Lung (tissue), 12 donors: ENCODE data around the gene TRPM2. TPM values are rescaled to one million over a fixed set of nuclear protein-coding genes. Genes with fewer than 3 reads are reported as not detected.

Experiments
- ATAC-seq: fragments of 200-7000 bp; cut with Tn5 transposase; one replicate; pipeline ENCODE4 v1.9.1; 2020; ENCODE audit warnings: moderate number of reproducible peaks; ENCODE audit not compliant: insufficient read depth, low FRiP score
- DNase-seq, 3 donors: peaks; one replicate each; pipeline ENCODE4 v3.0.0-alpha.2; 2013 to 2017
- H3K27ac ChIP-seq, 2 donors: one replicate each; pipeline ENCODE4 v1.5.1; 2013; ENCODE audit warnings: mild to moderate bottlenecking in 2 of 2, moderate library complexity in 2 of 2, control low read depth in 1 of 2, inconsistent platforms in 1 of 2, low read depth in 1 of 2, low read length in 1 of 2
- H3K27me3 ChIP-seq, 3 donors: one replicate each; pipeline ENCODE4 v1.5.1; 2013; ENCODE audit warnings: low read length in 2 of 3; ENCODE audit not compliant: control insufficient read depth in 3 of 3, insufficient read depth in 3 of 3
- H3K36me3 ChIP-seq, 4 donors: one replicate each; pipeline ENCODE4 v1.5.1; 2013; ENCODE audit warnings: low read length in 4 of 4, mild to moderate bottlenecking in 1 of 4, moderate library complexity in 1 of 4; ENCODE audit not compliant: control insufficient read depth in 4 of 4, insufficient read depth in 4 of 4
- H3K4me1 ChIP-seq, 5 donors: one replicate each; pipeline ENCODE4 v1.5.1; 2013; ENCODE audit warnings: low read length in 5 of 5, mild to moderate bottlenecking in 2 of 5, moderate library complexity in 1 of 5; ENCODE audit not compliant: control insufficient read depth in 5 of 5, insufficient read depth in 5 of 5
- H3K4me3 ChIP-seq: one replicate; pipeline ENCODE4 v1.5.1; 2013; ENCODE audit warnings: mild to moderate bottlenecking, control low read depth, moderate library complexity
- H3K9ac ChIP-seq, 2 donors: one replicate each; pipeline ENCODE4 v1.5.1; 2013; ENCODE audit warnings: low read length in 2 of 2, control low read depth in 1 of 2; ENCODE audit not compliant: insufficient read depth in 1 of 2
- H3K9me3 ChIP-seq, 4 donors: one replicate each; pipeline ENCODE4 v1.5.1; 2013; ENCODE audit warnings: low read length in 3 of 4, mild to moderate bottlenecking in 1 of 4, moderate library complexity in 1 of 4; ENCODE audit not compliant: control insufficient read depth in 4 of 4, insufficient read depth in 3 of 4
- WGBS, 2 donors: extraction: QIAGEN DNeasy Blood & Tissue Kit; methylation state at CpG; one replicate each; pipeline ENCODE4 v1.1.7; 2013; 5-methylcytosine and 5-hydroxymethylcytosine counted together
- polyA plus RNA-seq, 2 donors: library from polyadenylated mRNA; stranded (reverse); fragments of 200-250 nt; gene quantifications; one replicate each; pipeline ENCODE4 v1.2.1, GENCODE V29; 2013
- total RNA-seq, 2 donors: library from RNA; depleted of rRNA in 1 of 2; stranded (reverse); fragments of >200 nt in 1 of 2; gene quantifications; one replicate each; pipeline ENCODE4 v1.2.1, GENCODE V29; 2014 to 2021
- TF ChIP-seq, protein P1 (sequence below): IDR thresholded peaks from 2 replicates; pipeline ENCODE4 v1.5.1; 2012; ENCODE audit warnings: mild to moderate bottlenecking; ENCODE audit errors: control extremely low read depth, extremely low read depth
- donor health status: control.
- donor health status: control.
- donor health status: Bipolar disorder and iron deficiency.
- donor health status: healthy.
- donor health status: DM: yes; HTN: yes; CAD: no.

Gene TRPM2
- total and polyA plus RNA-seq, 4 donors = 5.9 to 26.2 (median 10.3) TPM

DNA sequence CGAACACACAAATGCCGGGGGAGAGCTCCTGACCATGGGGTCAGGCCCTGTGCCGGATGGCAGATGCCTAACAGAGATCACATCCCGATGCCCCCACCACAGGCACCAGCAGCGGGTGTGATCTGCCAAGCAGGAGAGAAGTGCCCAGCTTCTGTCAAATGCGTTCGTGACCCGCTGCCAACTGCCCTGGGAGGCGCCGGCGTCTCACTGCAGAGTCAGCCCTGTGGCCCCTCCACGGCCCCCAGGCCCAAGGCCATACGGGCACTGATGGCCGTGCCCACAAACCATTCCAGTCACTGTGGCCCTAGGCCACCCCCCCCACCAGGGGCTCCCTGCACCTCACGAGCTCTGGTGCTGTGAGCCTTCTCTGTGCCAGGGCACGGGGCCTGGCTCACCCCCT, 22.2 kb upstream of the TRPM2 start:
- H3K9ac ChIP-seq = no peak overlapping the region
- DNase-seq (no peak), ATAC-seq (no peak)
- no peak overlapping the region for H3K4me3 ChIP-seq
- WGBS, 2 donors = 91% methylated on average over 16 of the region's 16 CpGs
- no peak overlapping the region for H3K27ac ChIP-seq
- peaks cover 0 to 55% (median 4%) of the 10 kb centered on the region in 4 donors for H3K36me3 ChIP-seq
- H3K9me3 ChIP-seq = peaks cover 0 to 2% (median 0%) of the 10 kb centered on the region in 4 donors
- H3K27me3 ChIP-seq = no peaks in the 10 kb centered on the region
- peaks cover 0 to 11% (median 0%) of the 10 kb centered on the region in 5 donors for H3K4me1 ChIP-seq
- TF ChIP-seq, protein P1, sequence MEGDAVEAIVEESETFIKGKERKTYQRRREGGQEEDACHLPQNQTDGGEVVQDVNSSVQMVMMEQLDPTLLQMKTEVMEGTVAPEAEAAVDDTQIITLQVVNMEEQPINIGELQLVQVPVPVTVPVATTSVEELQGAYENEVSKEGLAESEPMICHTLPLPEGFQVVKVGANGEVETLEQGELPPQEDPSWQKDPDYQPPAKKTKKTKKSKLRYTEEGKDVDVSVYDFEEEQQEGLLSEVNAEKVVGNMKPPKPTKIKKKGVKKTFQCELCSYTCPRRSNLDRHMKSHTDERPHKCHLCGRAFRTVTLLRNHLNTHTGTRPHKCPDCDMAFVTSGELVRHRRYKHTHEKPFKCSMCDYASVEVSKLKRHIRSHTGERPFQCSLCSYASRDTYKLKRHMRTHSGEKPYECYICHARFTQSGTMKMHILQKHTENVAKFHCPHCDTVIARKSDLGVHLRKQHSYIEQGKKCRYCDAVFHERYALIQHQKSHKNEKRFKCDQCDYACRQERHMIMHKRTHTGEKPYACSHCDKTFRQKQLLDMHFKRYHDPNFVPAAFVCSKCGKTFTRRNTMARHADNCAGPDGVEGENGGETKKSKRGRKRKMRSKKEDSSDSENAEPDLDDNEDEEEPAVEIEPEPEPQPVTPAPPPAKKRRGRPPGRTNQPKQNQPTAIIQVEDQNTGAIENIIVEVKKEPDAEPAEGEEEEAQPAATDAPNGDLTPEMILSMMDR = no peak

DNA sequence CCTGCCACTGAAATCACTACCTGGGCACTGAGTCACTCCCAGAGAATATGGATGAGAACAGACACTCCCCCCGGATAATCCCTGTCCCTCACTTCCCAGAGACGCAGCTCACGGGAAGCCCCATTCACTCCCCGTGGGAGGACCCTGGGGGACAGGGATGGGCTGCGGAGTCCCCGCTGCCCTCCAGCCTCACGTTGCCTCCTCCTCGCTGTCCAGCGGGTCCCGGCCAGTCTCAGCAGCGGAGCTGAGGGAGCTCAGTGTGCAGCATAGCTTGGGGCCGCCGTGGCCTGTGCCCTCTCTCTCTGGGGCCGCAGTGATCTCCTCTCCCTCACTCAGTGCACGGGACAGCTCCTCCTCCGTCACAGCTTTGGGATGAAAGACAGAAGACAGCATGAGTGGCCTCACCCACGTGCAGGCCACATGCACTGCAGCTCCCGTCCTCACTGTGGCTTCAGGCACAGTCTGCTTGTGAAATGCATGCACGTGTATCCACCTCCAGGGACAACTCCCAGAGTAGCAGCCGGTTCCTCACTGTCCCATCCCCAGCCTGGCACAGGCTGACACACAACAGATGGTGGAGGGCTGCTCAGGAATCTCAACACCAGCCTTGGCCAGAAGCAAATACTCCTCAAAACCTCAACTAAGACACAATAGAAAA, 21.6 kb upstream of the TRPM2 start:
- no peak overlapping the region for H3K4me3 ChIP-seq
- peaks cover 0 to 2% (median 0%) of the 10 kb centered on the region in 4 donors for H3K9me3 ChIP-seq
- no peaks in the 10 kb centered on the region for H3K27me3 ChIP-seq
- H3K36me3 ChIP-seq = peaks cover 0 to 51% (median 7%) of the 10 kb centered on the region in 4 donors
- TF ChIP-seq, protein P1 = no peak
- ATAC-seq (no peak), DNase-seq (no peak)
- peaks cover 0 to 11% (median 0%) of the 10 kb centered on the region in 5 donors for H3K4me1 ChIP-seq
- 83 to 85% methylated on average over 20 of the region's 20 CpGs for WGBS, 2 donors
- H3K27ac ChIP-seq = no peak overlapping the region
- no peak overlapping the region for H3K9ac ChIP-seq

DNA sequence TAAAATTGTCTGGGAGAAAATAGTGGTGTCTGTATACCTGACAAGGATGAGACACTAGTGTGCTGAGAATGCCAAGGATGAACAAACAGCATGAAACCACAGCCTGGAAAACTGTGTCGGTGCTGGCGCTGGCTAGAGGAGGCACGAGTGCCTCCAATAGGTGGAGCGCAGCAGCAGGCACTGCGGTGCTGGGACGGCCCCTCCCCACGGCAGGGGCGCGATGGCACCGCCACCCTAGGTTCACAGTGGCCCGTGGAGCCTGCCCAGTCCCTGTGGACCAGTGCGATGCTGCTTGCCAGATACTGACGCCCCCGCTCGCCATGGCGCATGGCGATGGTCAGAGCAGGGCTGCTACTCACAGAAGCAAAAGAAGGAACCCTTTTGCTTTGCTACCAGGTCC, 21.0 kb upstream of the TRPM2 start:
- WGBS, 2 donors = 93 to 94% methylated on average over 17 of the region's 17 CpGs
- TF ChIP-seq, protein P1 = no peak
- Histone ChIP-seq H3K4me3 (no peak overlapping the region), H3K27me3 (no peaks in the 10 kb centered on the region), H3K9ac (no peak overlapping the region), H3K27ac (no peak overlapping the region), H3K36me3 (peaks cover 0 to 47% (median 8%) of the 10 kb centered on the region in 4 donors), H3K9me3 (peaks cover 0 to 2% (median 0%) of the 10 kb centered on the region in 4 donors), H3K4me1 (peaks cover 0 to 16% (median 0%) of the 10 kb centered on the region in 5 donors)
- ATAC-seq (no peak), DNase-seq (no peak)
